ENCODE results near the gene RCN1. TPM values are rescaled to one million over a fixed set of nuclear protein-coding genes. Genes with fewer than 3 reads are reported as not detected.

RCN1 gene
- total RNA-seq, 1 experiment from 2014 or later: 99.8 TPM

GRCh38 chr11:32118025-32118974, 27.4 kb downstream of the RCN1 start:
- H3K27me3 ChIP-seq (ENCODE audit: insufficient read depth, low read length): no peaks in the 10 kb centered on the region
- ChIA-PET POLR2A (interaction anchor here (0.6 kb wide), 1 partner anchor 22 kb away, joined by 3 read pairs; no protein-coding TSS in a partner anchor), RAD21 (ENCODE audit: low non-redundant PET in 1 of 2, low total read pairs in 2 of 2, uncharacterized antibody in 2 of 2, unreplicated experiment in 2 of 2) (no interaction called here), CTCF (no interaction called here)
- H4K20me1 ChIP-seq (ENCODE audit: insufficient read depth): no peaks in the 10 kb centered on the region
- no peaks in the 10 kb centered on the region for H3K36me3 ChIP-seq (ENCODE audit: control insufficient read depth in 1 of 2, insufficient read depth in 2 of 2, low read length in 2 of 2)
- TSS peak; percentile 95 for BruUV-seq (replicated peaks)
- H3K79me2 ChIP-seq (ENCODE audit: insufficient read depth, low read length): no peaks in the 10 kb centered on the region
- peak overlapping the region; percentile 77 for H3K27ac ChIP-seq (ENCODE audit: low read depth, low read length)
- H3K4me3 ChIP-seq (replicated peaks in 1 of 2; ENCODE audit: low read depth in 1 of 2, low read length in 2 of 2): peak overlapping the region; percentile 25 to 54
- no peaks in the 10 kb centered on the region for H3K9me3 ChIP-seq (ENCODE audit: control insufficient read depth in 1 of 2, insufficient read depth in 1 of 2, low read depth in 1 of 2, low read length in 2 of 2)
- peak; percentile 77 for DNase-seq (ENCODE audit: low read depth, low spot score)
- H3K9ac ChIP-seq (ENCODE audit: low read length): peak overlapping the region; percentile 59
- H3K4me2 ChIP-seq (ENCODE audit: low read length): peak overlapping the region; percentile 76
- intact Hi-C loops (cut with micrococcal nuclease): no loop called here
- H3K4me1 ChIP-seq (ENCODE audit: control insufficient read depth in 1 of 2, insufficient read depth in 2 of 2, low read length in 2 of 2): peaks cover 11 to 27% of the 10 kb centered on the region in 2 experiments
- H2AFZ ChIP-seq (ENCODE audit: low read depth, low read length, poor library complexity, severe bottlenecking): peak overlapping the region; percentile 47
- ATAC-seq: peak; percentile 87
- H3K9me2 ChIP-seq (ENCODE audit: insufficient read depth): no peaks in the 10 kb centered on the region
- TF ChIP-seq POLR2A (IDR thresholded peaks at IDR 0.05; ENCODE audit: borderline replicate concordance, extremely low read depth, insufficient read depth, insufficient read length) (no peak), YY1 (IDR thresholded peaks at IDR 0.05; ENCODE audit: extremely low read depth, insufficient replicate concordance, low read depth, low read length) (no peak), ZNF274 (IDR thresholded peaks at IDR 0.05; ENCODE audit: low read depth, low read length) (no peak), ATF3 (IDR thresholded peaks at IDR 0.05) (no peak), REST (IDR thresholded peaks at IDR 0.05; ENCODE audit: low read depth) (no peak), SP1 (IDR thresholded peaks at IDR 0.05; ENCODE audit: low read depth) (peak; percentile 84), TCF7L2 (IDR thresholded peaks at IDR 0.05; ENCODE audit: borderline replicate concordance, extremely low read depth, insufficient read depth, insufficient read length) (no peak), SIN3A (IDR thresholded peaks at IDR 0.05; ENCODE audit: low read depth) (peak; percentile 42; the same call in 1 of the 2 replicates), SRF (IDR thresholded peaks at IDR 0.05; ENCODE audit: low read depth) (peak; percentile 51; the same call in 1 of the 2 replicates), EGR1 (IDR thresholded peaks at IDR 0.05; ENCODE audit: low read depth) (peak; percentile 56), CEBPB (IDR thresholded peaks at IDR 0.05; ENCODE audit: low read depth) (peak; percentile 83), EZH2 (IDR thresholded peaks at IDR 0.05) (no peak), MAX (IDR thresholded peaks at IDR 0.05) (peak; percentile 51), JUND (IDR thresholded peaks at IDR 0.05) (peak; percentile 89), POLR2AphosphoS5 (IDR thresholded peaks at IDR 0.05; ENCODE audit: low read depth, low read length) (peak; percentile 38; the same call in 1 of the 2 replicates), EZH2phosphoT487 (IDR thresholded peaks at IDR 0.05; ENCODE audit: borderline replicate concordance) (no peak), RAD21 (IDR thresholded peaks at IDR 0.05; ENCODE audit: low read depth) (0 out of 2 replicates have a peak, but pooled peaks have one; percentile 11), ZFX (IDR thresholded peaks at IDR 0.05) (no peak), ELF1 (IDR thresholded peaks at IDR 0.05; ENCODE audit: borderline replicate concordance, low read depth) (no peak), FOSL1 (IDR thresholded peaks at IDR 0.05; ENCODE audit: low read depth) (peak; percentile 96), CBX3 (IDR thresholded peaks at IDR 0.05; ENCODE audit: low read depth) (peak; percentile 84)
- TF ChIP-seq, protein P1, sequence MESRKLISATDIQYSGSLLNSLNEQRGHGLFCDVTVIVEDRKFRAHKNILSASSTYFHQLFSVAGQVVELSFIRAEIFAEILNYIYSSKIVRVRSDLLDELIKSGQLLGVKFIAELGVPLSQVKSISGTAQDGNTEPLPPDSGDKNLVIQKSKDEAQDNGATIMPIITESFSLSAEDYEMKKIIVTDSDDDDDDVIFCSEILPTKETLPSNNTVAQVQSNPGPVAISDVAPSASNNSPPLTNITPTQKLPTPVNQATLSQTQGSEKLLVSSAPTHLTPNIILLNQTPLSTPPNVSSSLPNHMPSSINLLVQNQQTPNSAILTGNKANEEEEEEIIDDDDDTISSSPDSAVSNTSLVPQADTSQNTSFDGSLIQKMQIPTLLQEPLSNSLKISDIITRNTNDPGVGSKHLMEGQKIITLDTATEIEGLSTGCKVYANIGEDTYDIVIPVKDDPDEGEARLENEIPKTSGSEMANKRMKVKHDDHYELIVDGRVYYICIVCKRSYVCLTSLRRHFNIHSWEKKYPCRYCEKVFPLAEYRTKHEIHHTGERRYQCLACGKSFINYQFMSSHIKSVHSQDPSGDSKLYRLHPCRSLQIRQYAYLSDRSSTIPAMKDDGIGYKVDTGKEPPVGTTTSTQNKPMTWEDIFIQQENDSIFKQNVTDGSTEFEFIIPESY (IDR thresholded peaks at IDR 0.05; ENCODE audit: extremely low read depth, insufficient replicate concordance, low read length): no peak
